Right cardiac atrium (tissue), 5 donors: ENCODE measurements around the gene SPON2. TPM values are rescaled to one million over a fixed set of nuclear protein-coding genes. Genes with fewer than 3 reads are reported as not detected.

Experiments
- ATAC-seq, 2 donors: fragments of 200-7000 bp; cut with Tn5 transposase; one replicate each; pipeline versions ENCODE4 v1.8.0 to v1.9.1; 2020; ENCODE audit warnings: moderate library complexity in 2 of 2, mild to moderate bottlenecking in 1 of 2
- DNase-seq, 3 donors: peaks; one replicate each; pipeline ENCODE4 v3.0.0-alpha.2; 2020
- H3K27ac ChIP-seq: one replicate; pipeline ENCODE4 v1.5.1; 2013; ENCODE audit warnings: mild to moderate bottlenecking, low read length, control low read depth, moderate library complexity
- H3K27me3 ChIP-seq: one replicate; pipeline ENCODE4 v1.6.1; 2013; ENCODE audit not compliant: control insufficient read depth, insufficient read depth
- H3K4me1 ChIP-seq: one replicate; pipeline ENCODE4 v1.6.1; 2013; ENCODE audit warnings: low read length; ENCODE audit not compliant: control insufficient read depth, insufficient read depth
- H3K4me3 ChIP-seq: one replicate; pipeline ENCODE4 v1.5.1; 2013; ENCODE audit warnings: low read length, control low read depth
- H3K9me3 ChIP-seq: one replicate; pipeline ENCODE4 v1.6.1; 2013; ENCODE audit warnings: low read length; ENCODE audit not compliant: control insufficient read depth
- WGBS: extraction: QIAGEN DNeasy Blood & Tissue Kit; methylation state at CpG from one replicate; pipeline ENCODE4 v1.1.7; 2013; 5-methylcytosine and 5-hydroxymethylcytosine counted together
- intact Hi-C, 4 donors: fragments of 100-400 bp; cut with DNase I; formaldehyde crosslinking; loops; one replicate each; pipeline versions ENCODE4 v1.11.0 to v1.14.0; 2022 to 2023
- polyA plus RNA-seq: library from polyadenylated mRNA; stranded (reverse); fragments of 200-250 nt; gene quantifications from one replicate; pipeline ENCODE4 v1.2.3, GENCODE V29; 2013
- total RNA-seq, 4 donors: library from RNA; stranded (reverse); fragmentation: NEBNext Ultra II Directional; extraction: Animal tissue kit (Norgen Biotek cat#: 25700); gene quantifications; one replicate each; pipeline ENCODE4 v1.2.1, GENCODE V29; 2021
- donor health status: healthy with polysubstance abuse.
- donor health status: DM: no; HTN: yes; CAD: no.
- donor health status: DM: no; HTN: no; CAD: no.
- donor health status: DM: no; HTN: yes; CAD: no; lungs with severe emphysema.
- donor health status: DM: yes; HTN: yes; CAD: no.

Gene SPON2
- total and polyA plus RNA-seq, 5 donors, result 9.6 to 27.4 (median 13.6) TPM

DNA sequence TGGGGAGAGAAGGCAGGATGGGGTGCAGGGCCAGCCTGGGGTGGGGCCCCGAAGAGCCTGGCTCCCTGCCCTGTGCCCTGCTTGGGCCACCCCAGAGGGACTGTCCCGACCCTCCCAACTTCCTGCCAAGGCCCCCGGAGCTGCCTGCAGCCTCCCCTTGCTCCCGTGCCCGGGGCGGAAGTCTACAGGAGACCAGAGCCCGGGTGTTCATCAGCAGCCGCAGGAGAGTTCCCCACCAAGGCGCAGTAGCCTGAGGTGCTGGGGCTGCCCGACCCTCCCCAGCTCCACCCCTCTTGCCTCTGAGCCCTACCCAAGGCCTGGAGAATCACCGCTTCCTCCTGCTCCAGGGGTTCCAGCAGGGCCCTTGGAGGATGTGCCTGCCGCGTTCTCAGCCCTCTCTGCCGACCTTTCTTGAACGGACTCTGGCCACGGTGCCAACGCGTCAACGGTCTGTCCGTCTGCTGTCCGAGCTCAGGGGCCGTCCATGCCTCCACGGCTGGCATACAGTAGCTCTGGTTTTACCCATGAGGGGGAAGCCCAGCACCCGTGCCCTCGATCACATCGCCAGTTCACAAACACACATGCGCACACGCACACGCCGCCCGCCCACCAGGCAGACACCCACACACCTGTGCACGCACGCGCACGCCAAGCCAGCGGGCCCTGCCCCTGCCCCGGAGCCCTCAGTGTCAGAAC is 36.0 kb upstream of the SPON2 start:
- intact Hi-C loops, result no loop called here
- no peaks in the 10 kb centered on the region for H3K9me3 ChIP-seq
- H3K27ac ChIP-seq, result no peak overlapping the region
- ATAC-seq (peak in 1 of 2 donors; percentile 2), DNase-seq (peak in 2 of 3 donors; percentile 22 to 76)
- no peak overlapping the region for H3K4me3 ChIP-seq
- H3K4me1 ChIP-seq, result peaks cover 17% of the 10 kb centered on the region
- 49% methylated on average over 37 of the region's 37 CpGs for WGBS
- no peaks in the 10 kb centered on the region for H3K27me3 ChIP-seq

DNA sequence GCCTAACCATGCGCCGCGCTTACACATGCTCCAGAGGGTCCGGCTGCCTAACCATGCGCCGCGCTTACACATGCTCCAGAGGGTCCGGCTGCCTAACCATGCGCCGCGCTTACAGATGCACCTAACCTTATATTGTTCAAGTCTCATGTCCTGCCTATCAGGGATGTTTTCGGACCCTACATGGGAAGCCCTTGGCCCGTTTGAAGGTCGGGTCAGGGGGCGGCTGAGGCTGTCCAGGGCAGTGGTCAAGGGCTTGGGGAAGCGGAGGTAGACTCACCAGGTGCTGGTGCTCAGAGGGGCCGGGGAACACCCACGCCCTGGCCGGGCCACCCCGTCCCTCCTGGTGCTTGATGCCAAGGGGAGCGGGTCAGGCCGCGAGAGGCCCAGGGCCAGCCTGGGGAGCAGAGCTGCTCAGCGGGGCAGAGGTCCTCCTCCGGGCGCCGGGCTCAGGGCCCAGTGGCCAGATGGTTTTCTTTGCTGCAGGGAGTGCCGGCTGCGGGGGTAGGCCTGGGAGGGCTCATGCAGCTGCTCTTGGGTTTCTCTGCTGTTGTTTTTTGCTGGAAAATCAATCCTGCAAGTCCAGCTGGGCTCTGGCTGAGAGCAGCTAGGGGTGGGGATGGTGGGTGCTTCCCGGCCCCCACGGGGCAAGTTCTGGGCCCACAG is 35.4 kb upstream of the SPON2 start:
- ATAC-seq (peak; percentile 35 to 45), DNase-seq (peak; percentile 79 to 92 (median 92))
- Histone ChIP-seq H3K27ac (no peak overlapping the region), H3K27me3 (no peaks in the 10 kb centered on the region), H3K4me1 (peaks cover 17% of the 10 kb centered on the region), H3K9me3 (no peaks in the 10 kb centered on the region), H3K4me3 (no peak overlapping the region)
- WGBS, result 61% methylated on average over 28 of the region's 31 CpGs
- intact Hi-C loops, result no loop called here

DNA sequence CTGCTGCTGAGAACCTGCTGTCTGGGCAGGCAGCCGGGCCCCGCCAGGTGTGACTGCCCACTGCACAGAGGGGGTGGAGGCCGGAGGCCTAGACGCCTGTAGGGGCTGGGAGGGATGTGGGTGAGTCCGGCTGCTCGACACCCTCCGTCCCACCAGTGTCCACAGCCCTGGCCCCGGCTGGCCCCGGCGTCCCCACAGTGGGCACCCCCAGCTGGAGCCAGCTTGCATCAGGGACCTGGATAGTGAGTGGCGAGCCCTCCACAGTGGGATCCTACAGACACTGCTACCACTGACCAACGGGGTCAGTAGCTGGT is 34.7 kb upstream of the SPON2 start:
- Histone ChIP-seq H3K4me1 (peaks cover 17% of the 10 kb centered on the region), H3K27ac (no peak overlapping the region), H3K27me3 (no peaks in the 10 kb centered on the region), H3K9me3 (no peaks in the 10 kb centered on the region), H3K4me3 (no peak overlapping the region)
- ATAC-seq (no peak), DNase-seq (peak in 2 of 3 donors; percentile 20 to 51)
- intact Hi-C loops, result no loop called here
- 89% methylated on average over 12 of the region's 12 CpGs for WGBS

- intact Hi-C loops, result no loop called here
- H3K27me3 ChIP-seq, result no peaks in the 10 kb centered on the region
- no peaks in the 10 kb centered on the region for H3K9me3 ChIP-seq
- WGBS, result 92% methylated on average over 21 of the region's 21 CpGs
- peaks cover 17% of the 10 kb centered on the region for H3K4me1 ChIP-seq
- no peak overlapping the region for H3K27ac ChIP-seq
- no peak overlapping the region for H3K4me3 ChIP-seq
- DNase-seq (peak in 2 of 3 donors; percentile 46 to 56), ATAC-seq (no peak)
Measured at GRCh38 chr4:1206299-1207156, 34.1 kb upstream of the SPON2 start.

GRCh38 chr4:1205586-1206298 is 33.4 kb upstream of the SPON2 start:
- peak in 2 of 3 donors; percentile 44 to 59 for DNase-seq
- intact Hi-C loops, result no loop called here
- WGBS, result 89% methylated on average over 17 of the region's 17 CpGs
- Histone ChIP-seq H3K27me3 (no peaks in the 10 kb centered on the region), H3K4me1 (peaks cover 14% of the 10 kb centered on the region), H3K27ac (no peak overlapping the region), H3K4me3 (no peak overlapping the region), H3K9me3 (no peaks in the 10 kb centered on the region)
- ATAC-seq, result no peak

GRCh38 chr4:1204828-1205585 is 32.6 kb upstream of the SPON2 start:
- no peak overlapping the region for H3K4me3 ChIP-seq
- intact Hi-C loops, result no loop called here
- H3K27me3 ChIP-seq, result no peaks in the 10 kb centered on the region
- no peaks in the 10 kb centered on the region for H3K9me3 ChIP-seq
- peaks cover 14% of the 10 kb centered on the region for H3K4me1 ChIP-seq
- ATAC-seq (no peak), DNase-seq (peak; percentile 53 to 77 (median 68))
- WGBS, result 72% methylated on average over 25 of the region's 25 CpGs
- H3K27ac ChIP-seq, result no peak overlapping the region

- no peak overlapping the region for H3K27ac ChIP-seq
- no peaks in the 10 kb centered on the region for H3K9me3 ChIP-seq
- ATAC-seq, result no peak
- H3K4me1 ChIP-seq, result peaks cover 12% of the 10 kb centered on the region
- H3K4me3 ChIP-seq, result no peak overlapping the region
- peak in 2 of 3 donors; percentile 31 to 44 for DNase-seq
- H3K27me3 ChIP-seq, result no peaks in the 10 kb centered on the region
- intact Hi-C loops, result no loop called here
- 95% methylated on average over 21 of the region's 21 CpGs for WGBS
Measured at GRCh38 chr4:1204286-1204827, 32.0 kb upstream of the SPON2 start.

GRCh38 chr4:1203026-1203616 is 30.7 kb upstream of the SPON2 start:
- ATAC-seq, result no peak
- H3K4me3 ChIP-seq, result no peak overlapping the region
- intact Hi-C loops, result no loop called here
- no peaks in the 10 kb centered on the region for H3K9me3 ChIP-seq
- H3K27ac ChIP-seq, result no peak overlapping the region
- peaks cover under 1% of the 10 kb centered on the region for H3K4me1 ChIP-seq
- DNase-seq, result peak in 2 of 3 donors; percentile 10 to 11
- 88% methylated on average over 13 of the region's 13 CpGs for WGBS
- no peaks in the 10 kb centered on the region for H3K27me3 ChIP-seq

DNA sequence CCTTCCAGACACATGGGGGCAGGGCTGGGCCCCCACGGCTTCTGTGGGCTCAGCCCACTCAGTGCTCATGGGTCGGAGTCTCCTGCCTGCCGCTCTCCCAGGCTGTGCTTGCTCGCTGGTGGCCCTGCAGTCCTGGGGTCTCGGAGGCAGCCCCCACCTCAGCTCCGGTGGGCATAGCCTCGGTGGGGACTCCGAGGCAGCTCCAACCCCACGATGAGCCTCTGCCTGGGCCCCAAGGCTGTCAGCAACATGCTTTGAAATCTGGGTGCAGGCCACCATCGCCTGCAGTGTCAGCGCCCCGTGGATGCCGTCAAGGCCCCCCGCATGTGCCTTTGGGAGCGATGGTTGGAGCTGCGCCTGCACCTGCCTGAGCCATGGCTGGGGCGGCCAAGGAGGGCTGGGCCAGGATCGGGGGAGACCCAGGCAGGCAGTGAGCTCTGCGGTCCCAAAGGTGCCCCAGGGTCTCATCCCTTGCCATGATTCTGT is 30.2 kb upstream of the SPON2 start:
- peak in 2 of 3 donors; percentile 39 to 50 for DNase-seq
- Histone ChIP-seq H3K27ac (no peak overlapping the region), H3K27me3 (no peaks in the 10 kb centered on the region), H3K4me3 (no peak overlapping the region), H3K9me3 (no peaks in the 10 kb centered on the region), H3K4me1 (no peaks in the 10 kb centered on the region)
- ATAC-seq, result no peak
- WGBS, result 86% methylated on average over 19 of the region's 19 CpGs
- intact Hi-C loops, result no loop called here
